Endothelial cell of umbilical vein (primary cell): ENCODE data around the gene DLGAP4. TPM values are rescaled to one million over a fixed set of nuclear protein-coding genes. Genes with fewer than 3 reads are reported as not detected.

Experiments used
- BruUV-seq: library from RNA; stranded (reverse); fragments of 400-500 nt; replicated peaks from 2 replicates; lab custom pipeline; 2021; lab: Mats Ljungman, UMichigan
- CTCF ChIA-PET: fragments of 300-600, 350-600 bp; sonication (Branson Sonifier 250); formaldehyde crosslinking; loops from one replicate; lab custom pipeline; 2021; ENCODE audit warnings: antibody characterized with exemption, inconsistent platforms; lab: Charles Lee
- POLR2A ChIA-PET: fragments of 300-600, 350-600 bp; sonication (Branson Sonifier 250); formaldehyde crosslinking; loops from one replicate; lab custom pipeline; 2021; ENCODE audit warnings: antibody characterized with exemption, inconsistent platforms; lab: Charles Lee
- DNase-seq: peaks from one replicate; pipeline ENCODE4 v3.0.0-alpha.2; 2011; ENCODE audit warnings: low read depth, low spot score
- FAIRE-seq: peaks from 2 replicates; lab custom pipeline; 2011; peaks lifted over from hg19 to GRCh38; lab: Jason Lieb, UNC
- H2AFZ ChIP-seq: 2 replicates; pipeline ENCODE4 v1.6.0; 2012; ENCODE audit warnings: low read depth, low read length, control low read depth, inconsistent platforms
- H3K27ac ChIP-seq: 2 replicates; pipeline ENCODE4 v1.5.1; 2011; ENCODE audit warnings: low read depth, mild to moderate bottlenecking, control low read depth, low read length, moderate library complexity; ENCODE audit not compliant: insufficient read depth
- H3K27me3 ChIP-seq, 2 experiments: 2 replicates each; pipeline versions ENCODE4 v1.6.0 to v1.6.1; 2011; ENCODE audit warnings: low read length in 2 of 2, mixed read lengths in 1 of 2; ENCODE audit not compliant: control insufficient read depth in 2 of 2, insufficient read depth in 2 of 2
- H3K36me3 ChIP-seq, 2 experiments: 2 replicates in 1 of 2; 3 replicates in 1 of 2; pipeline ENCODE4 v1.5.1; 2011; ENCODE audit warnings: low read length in 2 of 2, mild to moderate bottlenecking in 1 of 2, moderate library complexity in 1 of 2; ENCODE audit not compliant: control insufficient read depth in 2 of 2, insufficient read depth in 2 of 2; ENCODE audit errors: extremely low read depth in 1 of 2
- H3K4me1 ChIP-seq: 3 replicates; pipeline ENCODE4 v1.5.1; 2011; ENCODE audit warnings: mild to moderate bottlenecking, low read length; ENCODE audit not compliant: control insufficient read depth, insufficient read depth; ENCODE audit errors: extremely low read depth
- H3K4me2 ChIP-seq: 2 replicates; pipeline ENCODE4 v1.6.1; 2011; ENCODE audit warnings: low read length, control low read depth, mixed read lengths; ENCODE audit not compliant: insufficient read depth
- H3K4me3 ChIP-seq, 3 experiments: fragments of 200-600 bp in 1 of 3; sonication (generic), shearing (Covaris generic) in 1 of 3; replicated peaks in 1 of 3; 2 replicates each; pipeline ENCODE4 v1.5.1; 2011 to 2016; ENCODE audit warnings: control low read depth in 3 of 3, low read length in 3 of 3, mild to moderate bottlenecking in 2 of 3, inconsistent platforms in 1 of 3, low read depth in 1 of 3, moderate library complexity in 1 of 3; ENCODE audit not compliant: insufficient read depth in 1 of 3
- H3K79me2 ChIP-seq: 2 replicates; pipeline ENCODE4 v1.6.0; 2012; ENCODE audit warnings: low read length, inconsistent platforms; ENCODE audit not compliant: control insufficient read depth, insufficient read depth
- H3K9ac ChIP-seq: replicated peaks from 2 replicates; pipeline ENCODE3; 2011; ENCODE audit warnings: low read length, control low read depth; ENCODE audit not compliant: insufficient read depth; ENCODE audit errors: extremely low read depth
- H3K9me1 ChIP-seq: replicated peaks from 3 replicates; pipeline ENCODE4 v1.6.0; 2011; ENCODE audit warnings: mild to moderate bottlenecking, low read length; ENCODE audit not compliant: control insufficient read depth, insufficient read depth; ENCODE audit errors: extremely low read depth
- H3K9me3 ChIP-seq: replicated peaks from 2 replicates; pipeline ENCODE4 v1.5.1; 2012; ENCODE audit warnings: low read length, inconsistent platforms; ENCODE audit not compliant: control insufficient read depth, insufficient read depth
- H4K20me1 ChIP-seq: replicated peaks from 2 replicates; pipeline ENCODE3; 2011; ENCODE audit warnings: mild to moderate bottlenecking, low read length; ENCODE audit not compliant: control insufficient read depth, insufficient read depth; ENCODE audit errors: extremely low read depth
- EZH2 ChIP-seq: IDR thresholded peaks from 2 replicates; pipeline ENCODE4 v1.6.1; 2012; ENCODE audit warnings: borderline replicate concordance, low read depth, mild to moderate bottlenecking, moderate library complexity, low read length, inconsistent platforms; ENCODE audit not compliant: severe bottlenecking
- FOS ChIP-seq: IDR thresholded peaks from 2 replicates; pipeline ENCODE4 v1.6.1; 2011; ENCODE audit warnings: mild to moderate bottlenecking, low read length, moderate library complexity, borderline replicate concordance; ENCODE audit not compliant: insufficient read depth
- GATA2 ChIP-seq: IDR thresholded peaks from 2 replicates; pipeline ENCODE4 v1.7.0; 2011; ENCODE audit warnings: low read depth, mild to moderate bottlenecking, moderate library complexity, mixed read lengths, low read length; ENCODE audit not compliant: insufficient read length, insufficient read depth
- JUN ChIP-seq: IDR thresholded peaks from 2 replicates; pipeline ENCODE4 v1.6.1; 2011; ENCODE audit warnings: borderline replicate concordance, low read depth; ENCODE audit not compliant: insufficient read length, insufficient read depth
- POLR2A ChIP-seq: IDR thresholded peaks from 2 replicates; pipeline ENCODE4 v1.6.1; 2012; ENCODE audit warnings: low read depth, mild to moderate bottlenecking, control low read depth, low read length
- POLR2AphosphoS5 ChIP-seq: IDR thresholded peaks from 2 replicates; pipeline ENCODE4 v1.6.1; 2012; ENCODE audit warnings: low read depth, mild to moderate bottlenecking, control low read depth, low read length, moderate library complexity; ENCODE audit not compliant: insufficient read depth
- dilution Hi-C: fragments of 300-500 bp; cut with MboI; formaldehyde crosslinking; loops from one replicate; pipeline ENCODE4 v1.15.0; 2019; ENCODE audit warnings: low sequenced_read_pairs; ENCODE audit not compliant: extremely low pct_ligation_motif_present
- intact Hi-C: fragments of 100-400 bp; cut with micrococcal nuclease; formaldehyde crosslinking; loops from one replicate; pipeline ENCODE4 v1.10.0; 2022
- polyA plus RNA-seq, 4 experiments: library from polyadenylated mRNA; depleted of rRNA in 3 of 4; stranded (reverse) in 3 of 4; unstranded in 1 of 4; fragments of >200 nt; gene quantifications; 2 replicates each; pipeline versions ENCODE4 v1.2.1 to v1.2.3, GENCODE V29; 2011 to 2012; ENCODE audit warnings: missing spikeins in 1 of 4
- total RNA-seq: library from RNA; stranded (reverse); gene quantifications from 2 replicates; pipeline ENCODE4 v1.2.3, GENCODE V29; 2021
- TF ChIP-seq, protein P1 (sequence below), 2 donors: IDR thresholded peaks; 1 replicate in 1 of 2; 2 replicates in 1 of 2; pipeline ENCODE4 v1.5.1; 2011; ENCODE audit warnings: low read length in 2 of 2, mild to moderate bottlenecking in 2 of 2, moderate library complexity in 2 of 2, control low read depth in 1 of 2, inconsistent platforms in 1 of 2, low read depth in 1 of 2; ENCODE audit not compliant: insufficient read depth in 1 of 2; ENCODE audit errors: extremely low read depth in 1 of 2
- TF ChIP-seq, protein P2 (sequence below): IDR thresholded peaks from 2 replicates; pipeline ENCODE4 v1.6.1; 2011; ENCODE audit not compliant: insufficient read depth, insufficient read length

DLGAP4 gene
- total and polyA plus RNA-seq, 2 donors (not counting 3 experiments of a cell fraction or from before 2014, with no cell fraction given), result 57.5 to 125 TPM

DNA sequence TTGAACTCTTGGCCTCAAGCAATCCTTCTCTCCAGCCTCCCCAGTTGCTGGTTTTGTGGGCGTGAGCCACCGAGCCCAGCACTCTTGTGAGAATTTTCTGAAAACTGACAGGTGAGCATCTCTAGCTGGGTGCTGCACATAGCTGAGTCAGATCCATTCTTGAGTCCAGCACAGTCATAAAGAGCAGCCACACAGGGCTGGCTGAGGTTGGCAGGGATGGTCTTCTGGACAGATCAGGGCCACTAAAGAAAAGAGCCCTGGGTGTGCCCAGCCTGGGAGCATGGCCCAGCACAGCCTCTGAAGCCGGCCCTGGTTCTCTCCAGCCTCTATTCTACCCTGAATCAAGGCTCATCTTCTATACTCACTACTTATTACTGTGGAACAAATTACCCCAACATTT lies 11.5 kb downstream of the DLGAP4 start:
- no peak for FAIRE-seq
- Histone ChIP-seq H3K27ac (no peak overlapping the region), H4K20me1 (no peaks in the 10 kb centered on the region), H2AFZ (no peak overlapping the region), H3K9me3 (no peaks in the 10 kb centered on the region), H3K4me1 (no peaks in the 10 kb centered on the region), H3K27me3 (no peaks in the 10 kb centered on the region), H3K9me1 (no peaks in the 10 kb centered on the region), H3K79me2 (no peaks in the 10 kb centered on the region), H3K9ac (no peak overlapping the region), H3K4me2 (no peak overlapping the region), H3K36me3 (no peaks in the 10 kb centered on the region), H3K4me3 (no peak overlapping the region)
- no TSS peak for BruUV-seq
- ChIA-PET CTCF (no interaction called here), POLR2A (no interaction called here)
- TF ChIP-seq FOS, result no peak
- no peak for TF ChIP-seq EZH2
- TF ChIP-seq, protein P1, sequence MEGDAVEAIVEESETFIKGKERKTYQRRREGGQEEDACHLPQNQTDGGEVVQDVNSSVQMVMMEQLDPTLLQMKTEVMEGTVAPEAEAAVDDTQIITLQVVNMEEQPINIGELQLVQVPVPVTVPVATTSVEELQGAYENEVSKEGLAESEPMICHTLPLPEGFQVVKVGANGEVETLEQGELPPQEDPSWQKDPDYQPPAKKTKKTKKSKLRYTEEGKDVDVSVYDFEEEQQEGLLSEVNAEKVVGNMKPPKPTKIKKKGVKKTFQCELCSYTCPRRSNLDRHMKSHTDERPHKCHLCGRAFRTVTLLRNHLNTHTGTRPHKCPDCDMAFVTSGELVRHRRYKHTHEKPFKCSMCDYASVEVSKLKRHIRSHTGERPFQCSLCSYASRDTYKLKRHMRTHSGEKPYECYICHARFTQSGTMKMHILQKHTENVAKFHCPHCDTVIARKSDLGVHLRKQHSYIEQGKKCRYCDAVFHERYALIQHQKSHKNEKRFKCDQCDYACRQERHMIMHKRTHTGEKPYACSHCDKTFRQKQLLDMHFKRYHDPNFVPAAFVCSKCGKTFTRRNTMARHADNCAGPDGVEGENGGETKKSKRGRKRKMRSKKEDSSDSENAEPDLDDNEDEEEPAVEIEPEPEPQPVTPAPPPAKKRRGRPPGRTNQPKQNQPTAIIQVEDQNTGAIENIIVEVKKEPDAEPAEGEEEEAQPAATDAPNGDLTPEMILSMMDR (IDR thresholded peaks at IDR 0.05; ENCODE audit: extremely low read depth in 1 of 2, insufficient read depth in 1 of 2, low read depth in 1 of 2, low read length in 2 of 2), result no peak
- TF ChIP-seq POLR2A, result no peak
- TF ChIP-seq POLR2AphosphoS5, result no peak
- TF ChIP-seq JUN, result no peak
- no peak for TF ChIP-seq GATA2
- TF ChIP-seq, protein P2, sequence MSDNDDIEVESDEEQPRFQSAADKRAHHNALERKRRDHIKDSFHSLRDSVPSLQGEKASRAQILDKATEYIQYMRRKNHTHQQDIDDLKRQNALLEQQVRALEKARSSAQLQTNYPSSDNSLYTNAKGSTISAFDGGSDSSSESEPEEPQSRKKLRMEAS, result no peak
- DNase-seq, result no peak
- dilution Hi-C loops (no loop called here), intact Hi-C loops (no loop called here)
